Keratinocyte (primary cell): ENCODE results near the gene SDR39U1.

Experiments used
- EZH2 ChIP-seq: IDR thresholded peaks from one replicate; pipeline ENCODE4 v1.6.1; 2012; ENCODE audit warnings: inconsistent platforms, mild to moderate bottlenecking, low read length, moderate library complexity
- TF ChIP-seq, protein P1 (sequence below), 3 experiments: IDR thresholded peaks in 1 of 3; conservative IDR thresholded peaks in 1 of 3; optimal IDR thresholded peaks in 1 of 3; 2 replicates in 2 of 3; 3 replicates in 1 of 3; pipeline versions ENCODE3 to v1.5.1; 2011; ENCODE audit warnings: low read length in 3 of 3, mild to moderate bottlenecking in 3 of 3, moderate library complexity in 2 of 3, control low read depth in 1 of 3, inconsistent platforms in 1 of 3; ENCODE audit not compliant: insufficient read depth in 2 of 3; ENCODE audit errors: extremely low read depth in 1 of 3

DNA sequence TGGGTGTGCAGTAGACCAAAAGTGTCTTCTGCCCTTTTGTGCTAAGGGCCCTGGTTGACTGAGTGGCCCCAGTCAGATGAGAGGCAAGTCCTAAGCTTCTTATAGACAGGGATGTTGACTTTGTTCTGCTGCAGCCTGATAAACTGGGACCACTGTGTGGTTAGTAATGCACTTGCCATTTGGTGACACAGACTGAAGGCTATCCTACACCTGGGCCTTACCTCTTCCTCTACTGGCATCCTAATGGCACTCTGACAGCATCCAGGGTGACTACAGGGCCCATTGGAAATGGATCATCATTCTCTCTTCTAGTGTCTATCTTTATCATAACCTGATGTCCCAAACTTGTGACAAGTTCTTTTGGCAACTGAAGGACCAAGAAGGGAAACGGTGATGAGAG lies 3.3 kb downstream of the SDR39U1 start:
- TF ChIP-seq, protein P1, sequence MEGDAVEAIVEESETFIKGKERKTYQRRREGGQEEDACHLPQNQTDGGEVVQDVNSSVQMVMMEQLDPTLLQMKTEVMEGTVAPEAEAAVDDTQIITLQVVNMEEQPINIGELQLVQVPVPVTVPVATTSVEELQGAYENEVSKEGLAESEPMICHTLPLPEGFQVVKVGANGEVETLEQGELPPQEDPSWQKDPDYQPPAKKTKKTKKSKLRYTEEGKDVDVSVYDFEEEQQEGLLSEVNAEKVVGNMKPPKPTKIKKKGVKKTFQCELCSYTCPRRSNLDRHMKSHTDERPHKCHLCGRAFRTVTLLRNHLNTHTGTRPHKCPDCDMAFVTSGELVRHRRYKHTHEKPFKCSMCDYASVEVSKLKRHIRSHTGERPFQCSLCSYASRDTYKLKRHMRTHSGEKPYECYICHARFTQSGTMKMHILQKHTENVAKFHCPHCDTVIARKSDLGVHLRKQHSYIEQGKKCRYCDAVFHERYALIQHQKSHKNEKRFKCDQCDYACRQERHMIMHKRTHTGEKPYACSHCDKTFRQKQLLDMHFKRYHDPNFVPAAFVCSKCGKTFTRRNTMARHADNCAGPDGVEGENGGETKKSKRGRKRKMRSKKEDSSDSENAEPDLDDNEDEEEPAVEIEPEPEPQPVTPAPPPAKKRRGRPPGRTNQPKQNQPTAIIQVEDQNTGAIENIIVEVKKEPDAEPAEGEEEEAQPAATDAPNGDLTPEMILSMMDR (optimal IDR thresholded peaks at IDR 0.05 in 1 of 3, IDR thresholded peaks at IDR 0.05 in 1 of 3, conservative IDR thresholded peaks at IDR 0.05 in 1 of 3; ENCODE audit: extremely low read depth in 1 of 3, insufficient read depth in 2 of 3, low read length in 3 of 3): no peak
- no peak for TF ChIP-seq EZH2
